Skin epidermis (tissue), 12 donors: ENCODE data around the gene TMEM40.

ENCODE experiments used
- H3K27ac ChIP-seq, 21 experiments: fragments of 200-600 bp; sonication (generic) in 11 of 21; one replicate each; pipeline ENCODE4 v1.5.0; 2020; ENCODE audit warnings: mild to moderate bottlenecking in 3 of 21, inconsistent platforms in 2 of 21, moderate library complexity in 2 of 21
- H3K4me3 ChIP-seq, 7 experiments: fragments of 200-600 bp; sonication (generic) in 2 of 7; one replicate each; pipeline ENCODE4 v1.5.0; 2020; ENCODE audit warnings: inconsistent platforms in 2 of 7, mild to moderate bottlenecking in 2 of 7, moderate library complexity in 1 of 7

Gene TMEM40

GRCh38 chr3:12692444-12692843 lies 66.6 kb downstream of the TMEM40 start:
- H3K27ac ChIP-seq = no peak overlapping the region

GRCh38 chr3:12689997-12690711 lies 68.9 kb downstream of the TMEM40 start:
- no peak overlapping the region for H3K4me3 ChIP-seq
- no peak overlapping the region for H3K27ac ChIP-seq

More at GRCh38 chr3:12692444-12692843, 66.6 kb downstream of the TMEM40 start:
- H3K4me3 ChIP-seq = no peak overlapping the region

GRCh38 chr3:12687948-12688347 lies 71.1 kb downstream of the TMEM40 start:
- H3K27ac ChIP-seq = no peak overlapping the region
- H3K4me3 ChIP-seq = no peak overlapping the region

- H3K27ac ChIP-seq = no peak overlapping the region
- no peak overlapping the region for H3K4me3 ChIP-seq
Measured at GRCh38 chr3:12686096-12686495, 73.0 kb downstream of the TMEM40 start.
